GM12864 (cell line): Measurements from ENCODE around the gene POP7.

Source experiments
- DNase-seq: peaks from one replicate; pipeline ENCODE4 v3.0.0-alpha.2; 2011; ENCODE audit warnings: low read depth
- H3K4me3 ChIP-seq: 2 replicates; pipeline ENCODE4 v1.5.1; 2011; ENCODE audit warnings: mild to moderate bottlenecking, low read depth, low read length, control low read depth
- TF ChIP-seq, protein P1 (sequence below): IDR thresholded peaks from 2 replicates; pipeline ENCODE4 v1.5.1; 2011; ENCODE audit warnings: low read depth, mild to moderate bottlenecking, moderate library complexity, low read length, control low read depth, inconsistent platforms; ENCODE audit errors: missing control alignments

POP7 gene

DNA sequence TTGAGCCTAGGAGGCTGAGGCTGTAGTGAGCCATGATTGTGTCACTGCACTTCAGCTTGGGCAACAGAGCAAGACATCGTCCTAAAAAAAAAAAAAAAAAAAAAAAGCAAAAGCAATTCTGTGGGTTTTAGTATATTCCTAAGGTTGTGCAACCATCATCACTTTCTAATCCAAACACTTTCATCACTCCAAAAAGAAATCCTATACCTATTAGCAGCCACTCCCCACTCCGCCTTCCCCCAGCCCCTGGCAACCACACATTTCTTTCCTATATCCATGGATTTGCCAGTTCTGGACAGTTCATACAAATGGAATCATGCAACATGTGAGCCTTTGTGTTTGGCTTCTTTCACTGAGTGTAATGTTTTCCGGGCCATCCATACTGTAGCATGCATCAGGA, 47.8 kb downstream of the POP7 start:
- no peak for DNase-seq
- TF ChIP-seq, protein P1, sequence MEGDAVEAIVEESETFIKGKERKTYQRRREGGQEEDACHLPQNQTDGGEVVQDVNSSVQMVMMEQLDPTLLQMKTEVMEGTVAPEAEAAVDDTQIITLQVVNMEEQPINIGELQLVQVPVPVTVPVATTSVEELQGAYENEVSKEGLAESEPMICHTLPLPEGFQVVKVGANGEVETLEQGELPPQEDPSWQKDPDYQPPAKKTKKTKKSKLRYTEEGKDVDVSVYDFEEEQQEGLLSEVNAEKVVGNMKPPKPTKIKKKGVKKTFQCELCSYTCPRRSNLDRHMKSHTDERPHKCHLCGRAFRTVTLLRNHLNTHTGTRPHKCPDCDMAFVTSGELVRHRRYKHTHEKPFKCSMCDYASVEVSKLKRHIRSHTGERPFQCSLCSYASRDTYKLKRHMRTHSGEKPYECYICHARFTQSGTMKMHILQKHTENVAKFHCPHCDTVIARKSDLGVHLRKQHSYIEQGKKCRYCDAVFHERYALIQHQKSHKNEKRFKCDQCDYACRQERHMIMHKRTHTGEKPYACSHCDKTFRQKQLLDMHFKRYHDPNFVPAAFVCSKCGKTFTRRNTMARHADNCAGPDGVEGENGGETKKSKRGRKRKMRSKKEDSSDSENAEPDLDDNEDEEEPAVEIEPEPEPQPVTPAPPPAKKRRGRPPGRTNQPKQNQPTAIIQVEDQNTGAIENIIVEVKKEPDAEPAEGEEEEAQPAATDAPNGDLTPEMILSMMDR: no peak
- no peak overlapping the region for H3K4me3 ChIP-seq
